NCI-H1417 treated with DMSO at 0.1 percent for 48 hours (cell line): ENCODE results near the gene NTMT1.
"Not testable (repeated sequence)": the region's sequence is repeated elsewhere in the genome, so short reads cannot be mapped to it uniquely, and the experiment has no call there.

Experiments
- DNase-seq: peaks from one replicate; lab custom pipeline; 2025; lab: John Stamatoyannopoulos, UW

NTMT1 gene

GRCh38 chr9:129615407-129616285 is 10.3 kb upstream of the NTMT1 start:
- no peak for DNase-seq

- no peak for DNase-seq
These were observed 8.8 kb upstream of the NTMT1 start for GRCh38 chr9:129617167-129617566.

GRCh38 chr9:129619787-129620668 is 5.9 kb upstream of the NTMT1 start:
- DNase-seq, result no peak

- no peak for DNase-seq
These were observed 5.2 kb upstream of the NTMT1 start, which contains the start of gene C9orf50 for GRCh38 chr9:129620669-129621295. C9orf50 (minus strand) TSS chr9:129621101; CDS start chr9:129620574, 527 bp downstream.

GRCh38 chr9:129623331-129623730 is 2.6 kb upstream of the NTMT1 start:
- DNase-seq, result no peak

- no peak for DNase-seq
These were observed 1.7 kb upstream of the NTMT1 start for GRCh38 chr9:129624168-129624759.

- no peak for DNase-seq
These were observed 1.0 kb upstream of the NTMT1 start for GRCh38 chr9:129624947-129625346.

- no peak for DNase-seq
These were observed 792 bp downstream of the NTMT1 start for GRCh38 chr9:129626625-129627284.

- no peak for DNase-seq
These were observed 1.8 kb downstream of the NTMT1 start for GRCh38 chr9:129627556-129628440.

- no peak for DNase-seq
These were observed 2.7 kb downstream of the NTMT1 start for GRCh38 chr9:129628709-129629108.

GRCh38 chr9:129629251-129629820 is 3.4 kb downstream of the NTMT1 start:
- no peak for DNase-seq

- DNase-seq, result no peak
These were observed 5.2 kb downstream of the NTMT1 start for GRCh38 chr9:129630967-129631673.

- no peak for DNase-seq
These were observed 5.7 kb downstream of the NTMT1 start for GRCh38 chr9:129631674-129632129.

GRCh38 chr9:129632460-129632859 is 6.5 kb downstream of the NTMT1 start:
- no peak for DNase-seq

- DNase-seq, result no peak
These were observed 7.2 kb downstream of the NTMT1 start for GRCh38 chr9:129633207-129633606.

GRCh38 chr9:129633848-129634247 is 7.9 kb downstream of the NTMT1 start:
- no peak for DNase-seq

GRCh38 chr9:129635099-129636065 is 9.4 kb downstream of the NTMT1 start:
- DNase-seq, result no peak

- not testable (repeated sequence) for DNase-seq
These were observed 10.4 kb downstream of the NTMT1 start for GRCh38 chr9:129636343-129636742.
